GM12891 (cell line): Measurements from ENCODE around the gene ESRRB.

Source experiments
- DNase-seq: peaks from one replicate; pipeline ENCODE4 v3.0.0; 2011; ENCODE audit warnings: low spot score; ENCODE audit not compliant: insufficient read length
- FAIRE-seq: peaks from 2 replicates; lab custom pipeline; 2011; peaks lifted over from hg19 to GRCh38; lab: Jason Lieb, UNC
- PAX5 ChIP-seq: IDR thresholded peaks from 2 replicates; pipeline ENCODE4 v1.6.1; 2011; ENCODE audit warnings: low read length, moderate library complexity, mild to moderate bottlenecking; ENCODE audit not compliant: insufficient read depth, severe bottlenecking
- POLR2A ChIP-seq: IDR thresholded peaks from 2 replicates; pipeline ENCODE4 v1.6.1; 2011; ENCODE audit warnings: low read depth, low read length, control low read depth
- POLR2AphosphoS5 ChIP-seq: IDR thresholded peaks from 2 replicates; pipeline ENCODE4 v1.6.1; 2011; ENCODE audit warnings: low read depth, low read length, control low read depth
- POU2F2 ChIP-seq: IDR thresholded peaks from 2 replicates; pipeline ENCODE4 v1.6.1; 2011; ENCODE audit warnings: low read depth, mild to moderate bottlenecking, control low read depth, low read length, moderate library complexity
- SPI1 ChIP-seq: IDR thresholded peaks from 2 replicates; pipeline ENCODE4 v1.6.1; 2011; ENCODE audit warnings: low read depth, low read length, control low read depth
- TAF1 ChIP-seq: IDR thresholded peaks from 2 replicates; pipeline ENCODE4 v1.6.1; 2011; ENCODE audit warnings: low read depth, low read length, control low read depth

The ESRRB gene

DNA sequence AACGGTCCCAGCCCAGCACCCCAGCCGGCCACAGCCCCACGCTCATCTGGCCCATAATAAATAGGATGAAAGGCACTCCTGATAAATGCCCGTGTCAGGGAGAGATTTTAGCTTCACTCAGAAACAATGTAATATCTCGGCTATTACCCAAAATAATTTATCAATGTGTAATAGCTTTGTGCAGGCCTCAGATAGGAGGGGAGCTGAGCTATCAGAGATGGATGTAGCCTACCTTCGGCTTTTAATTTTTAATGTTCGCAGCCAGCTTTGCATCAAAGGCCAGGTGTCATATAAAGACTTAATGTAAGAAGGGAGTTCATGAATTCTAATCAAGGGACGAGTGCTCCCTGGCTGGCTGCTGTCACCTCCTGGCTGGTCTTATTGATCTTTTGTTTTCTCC is 171.9 kb downstream of the ESRRB start:
- DNase-seq (no peak), FAIRE-seq (no peak)

DNA sequence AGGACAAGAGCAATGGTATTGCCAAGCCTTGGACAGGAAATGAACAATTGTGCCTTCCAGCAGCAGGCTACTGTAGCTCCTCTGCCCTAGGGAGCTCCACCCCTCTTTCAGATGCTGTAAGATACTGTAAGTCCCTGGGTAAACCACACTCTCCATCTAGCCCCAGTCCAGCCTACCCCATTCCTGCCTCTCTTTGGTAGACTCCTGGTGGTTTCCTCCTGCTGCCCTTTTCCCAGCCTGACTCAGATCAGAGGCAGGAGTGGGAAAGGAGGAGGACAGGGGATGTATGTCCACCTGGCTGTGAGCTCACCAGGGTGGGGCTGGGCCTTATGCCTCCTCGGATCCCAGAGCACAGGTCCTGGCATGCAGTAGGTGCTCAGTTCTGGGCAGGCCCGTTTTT is 174.6 kb downstream of the ESRRB start:
- TF ChIP-seq POLR2A (no peak), POU2F2 (no peak), PAX5 (no peak), SPI1 (no peak)
- FAIRE-seq (no peak), DNase-seq (no peak)

More for the DNA sequence above, 171.9 kb downstream of the ESRRB start:
- TF ChIP-seq TAF1: no peak
- no peak for TF ChIP-seq POU2F2
- no peak for TF ChIP-seq POLR2AphosphoS5
- no peak for TF ChIP-seq POLR2A
- TF ChIP-seq PAX5: no peak
- no peak for TF ChIP-seq SPI1

DNA sequence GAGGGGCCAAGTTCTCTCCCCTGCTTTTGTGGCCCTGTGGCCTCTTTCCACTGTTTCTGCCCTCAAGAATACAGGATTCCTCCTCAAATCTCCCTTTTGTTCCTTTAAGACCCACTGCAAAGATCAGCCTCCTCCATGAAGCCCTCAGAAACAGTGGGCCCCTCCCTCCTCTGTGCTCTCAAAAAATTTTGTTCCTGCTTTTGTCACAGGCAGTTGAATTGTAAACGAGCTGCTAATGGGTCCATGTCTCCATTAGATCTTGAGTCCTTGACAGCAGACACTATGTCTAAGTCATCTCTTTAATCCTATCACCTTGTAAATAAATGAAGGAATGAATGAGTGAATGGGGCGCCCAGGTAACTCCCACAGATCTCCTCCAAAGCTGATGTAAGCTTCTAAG is 175.2 kb downstream of the ESRRB start:
- TF ChIP-seq POLR2A (no peak), POLR2AphosphoS5 (no peak), SPI1 (no peak), TAF1 (no peak), PAX5 (no peak), POU2F2 (no peak)
- DNase-seq (no peak), FAIRE-seq (no peak)
